ENCODE results near the gene H1-8. TPM values are rescaled to one million over a fixed set of nuclear protein-coding genes. Genes with fewer than 3 reads are reported as not detected.

Gene H1-8
- total and polyA plus RNA-seq, 9 of the 15 experiments (the other 6 are each of a cell fraction or from before 2014, with no cell fraction given): not detected

DNA sequence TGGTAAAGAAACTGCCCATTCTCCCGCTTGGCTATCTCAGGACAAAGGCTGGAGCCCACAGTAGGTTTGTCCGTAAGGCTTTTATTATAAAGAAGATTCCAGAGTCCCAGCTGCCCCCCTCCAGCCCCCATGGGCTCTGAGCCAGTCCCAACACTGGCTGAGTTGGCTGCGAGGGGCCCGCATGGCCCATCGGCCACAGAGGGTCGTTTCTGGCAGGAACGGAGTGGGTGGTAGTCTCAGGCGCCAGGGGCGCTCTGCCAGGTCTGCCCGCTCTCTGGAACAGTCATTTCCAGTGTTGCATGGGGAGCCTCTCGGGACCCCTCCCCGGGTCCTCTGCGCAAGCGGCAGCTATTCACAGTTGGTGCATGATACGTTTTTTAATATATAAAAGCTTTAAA lies 12.2 kb downstream of the H1-8 start (continued):
- TF ChIP-seq, protein P1, sequence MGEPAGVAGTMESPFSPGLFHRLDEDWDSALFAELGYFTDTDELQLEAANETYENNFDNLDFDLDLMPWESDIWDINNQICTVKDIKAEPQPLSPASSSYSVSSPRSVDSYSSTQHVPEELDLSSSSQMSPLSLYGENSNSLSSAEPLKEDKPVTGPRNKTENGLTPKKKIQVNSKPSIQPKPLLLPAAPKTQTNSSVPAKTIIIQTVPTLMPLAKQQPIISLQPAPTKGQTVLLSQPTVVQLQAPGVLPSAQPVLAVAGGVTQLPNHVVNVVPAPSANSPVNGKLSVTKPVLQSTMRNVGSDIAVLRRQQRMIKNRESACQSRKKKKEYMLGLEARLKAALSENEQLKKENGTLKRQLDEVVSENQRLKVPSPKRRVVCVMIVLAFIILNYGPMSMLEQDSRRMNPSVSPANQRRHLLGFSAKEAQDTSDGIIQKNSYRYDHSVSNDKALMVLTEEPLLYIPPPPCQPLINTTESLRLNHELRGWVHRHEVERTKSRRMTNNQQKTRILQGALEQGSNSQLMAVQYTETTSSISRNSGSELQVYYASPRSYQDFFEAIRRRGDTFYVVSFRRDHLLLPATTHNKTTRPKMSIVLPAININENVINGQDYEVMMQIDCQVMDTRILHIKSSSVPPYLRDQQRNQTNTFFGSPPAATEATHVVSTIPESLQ (CRISPR knock-in tag; IDR thresholded peaks at IDR 0.05): no peak
- TF ChIP-seq, protein P2, sequence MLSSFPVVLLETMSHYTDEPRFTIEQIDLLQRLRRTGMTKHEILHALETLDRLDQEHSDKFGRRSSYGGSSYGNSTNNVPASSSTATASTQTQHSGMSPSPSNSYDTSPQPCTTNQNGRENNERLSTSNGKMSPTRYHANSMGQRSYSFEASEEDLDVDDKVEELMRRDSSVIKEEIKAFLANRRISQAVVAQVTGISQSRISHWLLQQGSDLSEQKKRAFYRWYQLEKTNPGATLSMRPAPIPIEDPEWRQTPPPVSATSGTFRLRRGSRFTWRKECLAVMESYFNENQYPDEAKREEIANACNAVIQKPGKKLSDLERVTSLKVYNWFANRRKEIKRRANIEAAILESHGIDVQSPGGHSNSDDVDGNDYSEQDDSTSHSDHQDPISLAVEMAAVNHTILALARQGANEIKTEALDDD (IDR thresholded peaks at IDR 0.05): no peak

DNA sequence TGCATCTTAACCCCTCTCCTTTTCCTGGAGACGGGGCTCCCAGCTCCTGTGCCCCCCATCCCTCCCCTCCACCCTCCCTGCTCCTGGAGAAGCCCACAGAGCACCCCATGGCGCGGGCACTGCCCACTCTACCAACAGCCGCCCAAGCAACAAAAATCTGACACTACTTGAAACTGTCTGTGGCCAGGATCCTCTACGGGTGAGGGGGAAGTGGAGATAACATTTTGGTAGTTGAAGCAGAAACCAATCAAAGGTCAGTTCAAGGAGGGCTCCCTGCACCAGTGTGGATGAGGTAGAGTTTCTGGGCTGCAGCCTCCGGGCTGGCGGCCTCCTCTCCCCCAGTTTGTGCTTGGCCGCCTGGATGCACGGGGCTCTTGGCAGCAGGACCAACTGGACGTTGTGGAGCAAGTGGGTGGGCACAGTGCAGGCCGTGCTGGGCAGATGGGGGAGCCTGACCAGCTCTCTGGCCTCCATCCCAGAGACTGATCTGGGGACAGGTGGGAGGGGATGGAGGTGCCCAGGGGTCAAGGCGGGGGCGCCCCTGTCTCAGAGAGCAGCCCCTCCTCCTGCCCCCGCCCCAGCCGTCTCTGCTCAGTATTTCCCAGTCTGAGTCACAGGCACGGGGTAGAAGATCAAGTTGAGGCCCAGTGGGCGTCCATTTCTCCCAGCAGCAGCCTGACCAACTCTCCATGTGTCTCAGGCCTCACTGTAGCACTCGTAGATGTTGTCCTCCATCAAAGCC lies 12.8 kb downstream of the H1-8 start:
- H3K4me1 ChIP-seq (replicated peaks in 1 of 2; ENCODE audit: control insufficient read depth in 2 of 2, insufficient read depth in 2 of 2, low read length in 2 of 2): peaks cover 7 to 45% of the 10 kb centered on the region in 2 experiments; a peak in 4 of 5 replicates
- no peaks in the 10 kb centered on the region for H3K27me3 ChIP-seq (ENCODE audit: control insufficient read depth in 2 of 2, insufficient read depth in 2 of 2, low read length in 2 of 2)
- H4K20me1 ChIP-seq (replicated peaks; ENCODE audit: control insufficient read depth, insufficient read depth, low read length): no peaks in the 10 kb centered on the region
- in situ Hi-C loops (cut with MboI): no loop called here
- FAIRE-seq: no peak
- no peak for ATAC-seq
- BruUV-seq (replicated peaks): no TSS peak
- no peaks in the 10 kb centered on the region for H3K9me3 ChIP-seq (replicated peaks; ENCODE audit: control insufficient read depth, insufficient read depth, low read depth, low read length)
- no peak for DNase-seq (ENCODE audit: extremely low read depth in 1 of 4, low spot score in 3 of 4)
- H3K36me3 ChIP-seq (ENCODE audit: control insufficient read depth, insufficient read depth, low read length): peaks cover 20% of the 10 kb centered on the region; the same call in 1 of the 3 replicates
- ChIA-PET CTCF (ENCODE audit: low intra/inter-chr PET ratio) (no interaction called here), POLR2A (no interaction called here)
- H3K4me2 ChIP-seq (ENCODE audit: insufficient read depth, low read length): no peak overlapping the region
- no peak overlapping the region for H3K27ac ChIP-seq (ENCODE audit: extremely low read depth, low read depth, low read length)
- no peaks in the 10 kb centered on the region for H3K9me1 ChIP-seq (ENCODE audit: control insufficient read depth, insufficient read depth, low read length)
- no peak overlapping the region for H2AFZ ChIP-seq (ENCODE audit: low read depth, low read length)
- 64% methylated on average over 13 of the region's 18 CpGs for WGBS (ENCODE audit: insufficient coverage, low coverage, missing lambda C conversion rate)
- intact Hi-C loops (cut with micrococcal nuclease): no loop called here
- H3K9ac ChIP-seq (ENCODE audit: insufficient read depth in 1 of 2, low read depth in 2 of 2, low read length in 2 of 2): peak overlapping the region in 1 of 2 experiments; percentile 58; a peak in 1 of 4 replicates
- H3K4me3 ChIP-seq: no peak overlapping the region
- no peaks in the 10 kb centered on the region for H3K79me2 ChIP-seq (ENCODE audit: control insufficient read depth, insufficient read depth, low read length)
- TF ChIP-seq HES1 (IDR thresholded peaks at IDR 0.05; ENCODE audit: low read depth) (no peak), ZNF24 (IDR thresholded peaks at IDR 0.05) (no peak), BDP1 (IDR thresholded peaks at IDR 0.05; ENCODE audit: insufficient read depth, insufficient read length) (no peak), ZNF589 (CRISPR knock-in tag; IDR thresholded peaks at IDR 0.05; ENCODE audit: low read depth) (no peak), ELF1 (tag; IDR thresholded peaks at IDR 0.05) (no peak), FOS (IDR thresholded peaks at IDR 0.05; ENCODE audit: extremely low read depth, insufficient read length) (no peak), RB1 (IDR thresholded peaks at IDR 0.05; ENCODE audit: low read depth) (no peak), ZNF780A (CRISPR knock-in tag; IDR thresholded peaks at IDR 0.05) (no peak), ZBTB9 (CRISPR knock-in tag; IDR thresholded peaks at IDR 0.05) (no peak)
- TF ChIP-seq, protein P3, sequence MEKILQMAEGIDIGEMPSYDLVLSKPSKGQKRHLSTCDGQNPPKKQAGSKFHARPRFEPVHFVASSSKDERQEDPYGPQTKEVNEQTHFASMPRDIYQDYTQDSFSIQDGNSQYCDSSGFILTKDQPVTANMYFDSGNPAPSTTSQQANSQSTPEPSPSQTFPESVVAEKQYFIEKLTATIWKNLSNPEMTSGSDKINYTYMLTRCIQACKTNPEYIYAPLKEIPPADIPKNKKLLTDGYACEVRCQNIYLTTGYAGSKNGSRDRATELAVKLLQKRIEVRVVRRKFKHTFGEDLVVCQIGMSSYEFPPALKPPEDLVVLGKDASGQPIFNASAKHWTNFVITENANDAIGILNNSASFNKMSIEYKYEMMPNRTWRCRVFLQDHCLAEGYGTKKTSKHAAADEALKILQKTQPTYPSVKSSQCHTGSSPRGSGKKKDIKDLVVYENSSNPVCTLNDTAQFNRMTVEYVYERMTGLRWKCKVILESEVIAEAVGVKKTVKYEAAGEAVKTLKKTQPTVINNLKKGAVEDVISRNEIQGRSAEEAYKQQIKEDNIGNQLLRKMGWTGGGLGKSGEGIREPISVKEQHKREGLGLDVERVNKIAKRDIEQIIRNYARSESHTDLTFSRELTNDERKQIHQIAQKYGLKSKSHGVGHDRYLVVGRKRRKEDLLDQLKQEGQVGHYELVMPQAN (IDR thresholded peaks at IDR 0.05; ENCODE audit: borderline replicate concordance): no peak
